Loucy (cell line): ENCODE results near the gene PTPRO.

ENCODE experiments used
- H2AFZ ChIP-seq: fragments of 200-600 bp; sonication (generic); 2 replicates; pipeline ENCODE4 v1.6.0; 2016; ENCODE audit warnings: antibody characterized with exemption, mild to moderate bottlenecking, low read length, moderate library complexity
- H3F3A ChIP-seq: fragments of 200-600 bp; 2 replicates; pipeline ENCODE4 v1.6.0; 2016; ENCODE audit warnings: antibody characterized with exemption, low read depth, mild to moderate bottlenecking
- H3K27me3 ChIP-seq: fragments of 200-600 bp; sonication (generic); 2 replicates; pipeline ENCODE4 v1.6.1; 2014; ENCODE audit warnings: low read length, mild to moderate bottlenecking; ENCODE audit not compliant: insufficient read depth, poor library complexity, severe bottlenecking
- H3K36me3 ChIP-seq: fragments of 200-600 bp; sonication (generic); 2 replicates; pipeline ENCODE4 v1.6.1; 2016; ENCODE audit warnings: low read length; ENCODE audit not compliant: insufficient read depth
- H3K4me1 ChIP-seq: fragments of 200-600 bp; sonication (generic); 2 replicates; pipeline ENCODE4 v1.5.1; 2014; ENCODE audit warnings: low read length, mild to moderate bottlenecking; ENCODE audit not compliant: insufficient read depth, poor library complexity, severe bottlenecking
- H3K4me2 ChIP-seq: fragments of 200-600 bp; sonication (generic); 2 replicates; pipeline ENCODE4 v1.6.0; 2014; ENCODE audit warnings: antibody characterized with exemption, low read length, low read depth, mild to moderate bottlenecking; ENCODE audit not compliant: poor library complexity, severe bottlenecking
- H3K4me3 ChIP-seq: fragments of 200-600 bp; sonication (generic); 2 replicates; pipeline ENCODE4 v1.5.1; 2014; ENCODE audit warnings: low read length, mild to moderate bottlenecking, mixed read lengths; ENCODE audit not compliant: poor library complexity, severe bottlenecking
- H3K79me2 ChIP-seq: fragments of 200-600 bp; sonication (generic); 2 replicates; pipeline ENCODE4 v1.6.1; 2014; ENCODE audit warnings: low read length; ENCODE audit not compliant: insufficient read depth
- H3K9ac ChIP-seq: fragments of 200-600 bp; sonication (generic); 2 replicates; pipeline ENCODE4 v1.6.0; 2014; ENCODE audit warnings: mild to moderate bottlenecking, low read depth, low read length, moderate library complexity; ENCODE audit not compliant: poor library complexity, severe bottlenecking
- H3K9me2 ChIP-seq: fragments of 200-600 bp; sonication (generic); replicated peaks from 2 replicates; pipeline ENCODE4 v1.6.1; 2016; ENCODE audit warnings: low read depth, low read length, mixed read lengths
- H3K9me3 ChIP-seq: fragments of 200-600 bp; sonication (generic); 2 replicates; pipeline ENCODE4 v1.6.1; 2014; ENCODE audit warnings: mild to moderate bottlenecking, antibody characterized with exemption, low read length, low read depth; ENCODE audit not compliant: insufficient read depth
- H4K20me1 ChIP-seq: fragments of 200-600 bp; sonication (generic); 2 replicates; pipeline ENCODE4 v1.6.0; 2014; ENCODE audit warnings: antibody characterized with exemption, low read length, mild to moderate bottlenecking; ENCODE audit not compliant: insufficient read depth, poor library complexity, severe bottlenecking
- CTCF ChIP-seq: fragments of 200-600 bp; sonication (generic); conservative IDR thresholded peaks from 2 replicates; pipeline ENCODE4 v1.5.1; 2014; ENCODE audit warnings: mild to moderate bottlenecking, antibody characterized with exemption, low read length
- EZH2phosphoT487 ChIP-seq: fragments of 200-600 bp; IDR thresholded peaks from 2 replicates; pipeline ENCODE4 v1.6.1; 2018; ENCODE audit warnings: antibody characterized with exemption, mild to moderate bottlenecking, moderate library complexity, borderline replicate concordance

Gene PTPRO

GRCh38 chr12:15444523-15444922, 122.2 kb downstream of the PTPRO start:
- no peak overlapping the region for H3K4me2 ChIP-seq
- H3F3A ChIP-seq = no peaks in the 10 kb centered on the region
- no peak overlapping the region for H3K9ac ChIP-seq
- H3K9me3 ChIP-seq = no peaks in the 10 kb centered on the region
- no peaks in the 10 kb centered on the region for H3K9me2 ChIP-seq
- no peaks in the 10 kb centered on the region for H3K4me1 ChIP-seq
- no peaks in the 10 kb centered on the region for H3K79me2 ChIP-seq
- H3K27me3 ChIP-seq = no peaks in the 10 kb centered on the region
- H3K4me3 ChIP-seq = no peak overlapping the region
- TF ChIP-seq CTCF (no peak), EZH2phosphoT487 (no peak)
- H4K20me1 ChIP-seq = no peaks in the 10 kb centered on the region
- no peaks in the 10 kb centered on the region for H3K36me3 ChIP-seq
- H2AFZ ChIP-seq = no peak overlapping the region

GRCh38 chr12:15446807-15447206, 124.5 kb downstream of the PTPRO start:
- no peaks in the 10 kb centered on the region for H3F3A ChIP-seq
- H4K20me1 ChIP-seq = no peaks in the 10 kb centered on the region
- H3K36me3 ChIP-seq = no peaks in the 10 kb centered on the region
- no peaks in the 10 kb centered on the region for H3K9me2 ChIP-seq
- H3K4me2 ChIP-seq = no peak overlapping the region
- H3K4me3 ChIP-seq = no peak overlapping the region
- H2AFZ ChIP-seq = no peak overlapping the region
- H3K9ac ChIP-seq = no peak overlapping the region
- no peak for TF ChIP-seq EZH2phosphoT487
- TF ChIP-seq CTCF = no peak
- H3K4me1 ChIP-seq = no peaks in the 10 kb centered on the region
- no peaks in the 10 kb centered on the region for H3K27me3 ChIP-seq
- no peaks in the 10 kb centered on the region for H3K79me2 ChIP-seq
- H3K9me3 ChIP-seq = no peaks in the 10 kb centered on the region

- no peak overlapping the region for H2AFZ ChIP-seq
- H3K9me2 ChIP-seq = no peaks in the 10 kb centered on the region
- no peak overlapping the region for H3K9ac ChIP-seq
- H3F3A ChIP-seq = no peaks in the 10 kb centered on the region
- H3K4me3 ChIP-seq = no peak overlapping the region
- H3K36me3 ChIP-seq = no peaks in the 10 kb centered on the region
- H4K20me1 ChIP-seq = no peaks in the 10 kb centered on the region
- no peak for TF ChIP-seq EZH2phosphoT487
- TF ChIP-seq CTCF = no peak
- H3K4me2 ChIP-seq = no peak overlapping the region
- H3K27me3 ChIP-seq = no peaks in the 10 kb centered on the region
- H3K4me1 ChIP-seq = no peaks in the 10 kb centered on the region
- H3K79me2 ChIP-seq = no peaks in the 10 kb centered on the region
- H3K9me3 ChIP-seq = peaks cover 4% of the 10 kb centered on the region; the same call in 1 of the 2 replicates
These were observed 131.3 kb downstream of the PTPRO start for GRCh38 chr12:15453613-15454012.
